ENCODE results near the gene MUC20. TPM values are rescaled to one million over a fixed set of nuclear protein-coding genes. Genes with fewer than 3 reads are reported as not detected.
"Not testable (repeated sequence)": the region's sequence is repeated elsewhere in the genome, so short reads cannot be mapped to it uniquely, and the experiment has no call there.

The MUC20 gene
- total and polyA plus RNA-seq, 2 experiments from 2014 or later, result not detected

DNA sequence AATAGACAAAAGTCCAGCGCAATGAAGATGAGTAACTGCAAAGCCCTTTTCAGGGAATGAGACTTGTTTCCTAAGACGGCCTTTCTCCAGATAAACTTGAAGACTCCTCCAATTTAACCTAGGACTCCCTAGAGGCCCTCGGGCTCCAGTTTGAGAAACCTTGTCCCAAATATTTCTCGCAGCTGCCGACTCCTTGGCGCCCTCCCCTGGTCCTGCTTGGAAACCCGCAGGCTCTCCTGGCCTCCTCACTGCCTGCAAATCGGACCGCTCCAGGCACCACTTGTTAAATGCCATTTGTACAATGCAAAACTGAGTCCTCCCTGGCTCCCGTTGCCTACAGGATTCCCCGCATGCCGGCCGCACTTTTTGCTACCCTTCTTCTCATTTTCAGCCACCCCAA is 54.1 kb downstream of the MUC20 start:
- no peaks in the 10 kb centered on the region for H3K4me1 ChIP-seq (ENCODE audit: insufficient read depth)
- no peak overlapping the region for H3K4me2 ChIP-seq (ENCODE audit: unreplicated experiment)
- TF ChIP-seq EZH2 (IDR thresholded peaks at IDR 0.05; ENCODE audit: insufficient read depth, poor library complexity, severe bottlenecking) (no peak), EZH2phosphoT487 (IDR thresholded peaks at IDR 0.05; ENCODE audit: insufficient read depth, low read depth) (no peak)
- H3K4me3 ChIP-seq, result no peak overlapping the region
- H3K27ac ChIP-seq, result no peak overlapping the region
- H4K20me1 ChIP-seq (ENCODE audit: insufficient read depth), result no peaks in the 10 kb centered on the region
- in situ Hi-C loops (cut with MboI), result no loop called here
- DNase-seq, result peak; percentile 61
- no peaks in the 10 kb centered on the region for H3K9me3 ChIP-seq (ENCODE audit: low read depth)
- no peaks in the 10 kb centered on the region for H3F3A ChIP-seq (ENCODE audit: insufficient read depth)
- H3K9me2 ChIP-seq (ENCODE audit: insufficient read depth), result no peaks in the 10 kb centered on the region
- no peaks in the 10 kb centered on the region for H3K36me3 ChIP-seq (ENCODE audit: low read depth)
- no peak overlapping the region for H2AFZ ChIP-seq
- no peak overlapping the region for H3K9ac ChIP-seq
- 40 to 42% methylated on average over 13 of the region's 13 CpGs for WGBS, 2 experiments (ENCODE audit: low coverage in 1 of 2, low lambda C conversion rate in 2 of 2, missing lambda C conversion rate in 2 of 2)
- no peaks in the 10 kb centered on the region for H3K27me3 ChIP-seq (replicated peaks; ENCODE audit: insufficient read depth)
- no peaks in the 10 kb centered on the region for H3K79me2 ChIP-seq (ENCODE audit: insufficient read depth)

- Histone ChIP-seq H3K36me3 (ENCODE audit: low read depth) (no peaks in the 10 kb centered on the region), H3K79me2 (ENCODE audit: insufficient read depth) (no peaks in the 10 kb centered on the region), H3K4me3 (no peak overlapping the region), H3K4me1 (ENCODE audit: insufficient read depth) (no peaks in the 10 kb centered on the region), H3F3A (ENCODE audit: insufficient read depth) (no peaks in the 10 kb centered on the region), H3K4me2 (ENCODE audit: unreplicated experiment) (no peak overlapping the region), H3K27ac (no peak overlapping the region), H3K27me3 (replicated peaks; ENCODE audit: insufficient read depth) (no peaks in the 10 kb centered on the region), H2AFZ (no peak overlapping the region), H3K9ac (no peak overlapping the region), H3K9me3 (ENCODE audit: low read depth) (no peaks in the 10 kb centered on the region), H4K20me1 (ENCODE audit: insufficient read depth) (no peaks in the 10 kb centered on the region), H3K9me2 (ENCODE audit: insufficient read depth) (no peaks in the 10 kb centered on the region)
- TF ChIP-seq EZH2phosphoT487 (IDR thresholded peaks at IDR 0.05; ENCODE audit: insufficient read depth, low read depth) (no peak), EZH2 (IDR thresholded peaks at IDR 0.05; ENCODE audit: insufficient read depth, poor library complexity, severe bottlenecking) (no peak)
- DNase-seq, result no peak
- WGBS, 2 experiments (ENCODE audit: low coverage in 1 of 2, low lambda C conversion rate in 2 of 2, missing lambda C conversion rate in 2 of 2), result 58 to 69% methylated on average over 11 of the region's 11 CpGs
- in situ Hi-C loops (cut with MboI), result no loop called here
Observed at GRCh38 chr3:195777975-195778374, 57.2 kb downstream of the MUC20 start.

GRCh38 chr3:195781236-195781635 is 60.5 kb downstream of the MUC20 start:
- H2AFZ ChIP-seq; H3K9me2 ChIP-seq (ENCODE audit: insufficient read depth); H3K27me3 ChIP-seq (replicated peaks; ENCODE audit: insufficient read depth); H4K20me1 ChIP-seq (ENCODE audit: insufficient read depth); H3K27ac ChIP-seq; H3K4me1 ChIP-seq (ENCODE audit: insufficient read depth); H3F3A ChIP-seq (ENCODE audit: insufficient read depth); in situ Hi-C loops (cut with MboI); H3K9me3 ChIP-seq (ENCODE audit: low read depth); H3K9ac ChIP-seq; H3K79me2 ChIP-seq (ENCODE audit: insufficient read depth); H3K36me3 ChIP-seq (ENCODE audit: low read depth); DNase-seq; H3K4me3 ChIP-seq; H3K4me2 ChIP-seq (ENCODE audit: unreplicated experiment): not testable (repeated sequence)
- 75 to 100% methylated on average over 2 to 12 of the region's 12 CpGs for WGBS, 2 experiments (ENCODE audit: low coverage in 1 of 2, low lambda C conversion rate in 2 of 2, missing lambda C conversion rate in 2 of 2)

MicroRNAs within 50 kb of the gene (microRNA counts, 767-probe panel; counts per million panel counts)
- 447 counts per million, percentile 86 among the panel's probes with 10 or more counts for microRNA hsa-miR-570-3p

Small RNA genes lying within 50 kb of the gene (microRNA-seq; reads per million reads assigned to microRNA genes)
- not detected for gene MIR570 (ENCODE audit: borderline number of aligned reads)

Small RNA genes lying within 50 kb of the gene (small RNA-seq; reads per million reads assigned to genes)
- not detected for gene MIR570 (ENCODE audit: low read depth, low replicate concordance)

Other genes starting within 250 kb of the MUC20 start
- gene PPP1R2, start 177.7 kb upstream of the MUC20 start, total RNA-seq (2014; rRNA removed; shearing (Covaris generic)), result 50.9 and 52.4 TPM in 2 replicates
- gene PPP1R2, start 177.7 kb upstream of the MUC20 start, polyA plus RNA-seq (2016; fragmentation: Nextera tagmentation; extraction: Ambion mirVana), result 55.8 and 68.2 TPM in 2 replicates
- 0.97 TPM in 1 of 2 replicates, not detected in the other for gene APOD, start 137.0 kb upstream of the MUC20 start, total RNA-seq (2014; rRNA removed; shearing (Covaris generic))
- gene APOD, start 137.0 kb upstream of the MUC20 start, polyA plus RNA-seq (2016; fragmentation: Nextera tagmentation; extraction: Ambion mirVana), result 3.7 and 4.7 TPM in 2 replicates
- gene MUC4, start 91.0 kb downstream of the MUC20 start, total RNA-seq (2014; rRNA removed; shearing (Covaris generic)), result not detected in 2 replicates
- gene MUC4, start 91.0 kb downstream of the MUC20 start, polyA plus RNA-seq (2016; fragmentation: Nextera tagmentation; extraction: Ambion mirVana), result not detected in 2 replicates
- 8.5 and 12.3 TPM in 2 replicates for gene TNK2, start 187.6 kb downstream of the MUC20 start, total RNA-seq (2014; rRNA removed; shearing (Covaris generic))
- gene TNK2, start 187.6 kb downstream of the MUC20 start, polyA plus RNA-seq (2016; fragmentation: Nextera tagmentation; extraction: Ambion mirVana), result 3.2 and 3.4 TPM in 2 replicates